ENCODE data around the gene PRUNE1. TPM values are rescaled to one million over a fixed set of nuclear protein-coding genes. Genes with fewer than 3 reads are reported as not detected.

Gene PRUNE1
- polyA plus RNA-seq, 5 donors, result 33.2 to 44.5 (median 40.8) TPM

DNA sequence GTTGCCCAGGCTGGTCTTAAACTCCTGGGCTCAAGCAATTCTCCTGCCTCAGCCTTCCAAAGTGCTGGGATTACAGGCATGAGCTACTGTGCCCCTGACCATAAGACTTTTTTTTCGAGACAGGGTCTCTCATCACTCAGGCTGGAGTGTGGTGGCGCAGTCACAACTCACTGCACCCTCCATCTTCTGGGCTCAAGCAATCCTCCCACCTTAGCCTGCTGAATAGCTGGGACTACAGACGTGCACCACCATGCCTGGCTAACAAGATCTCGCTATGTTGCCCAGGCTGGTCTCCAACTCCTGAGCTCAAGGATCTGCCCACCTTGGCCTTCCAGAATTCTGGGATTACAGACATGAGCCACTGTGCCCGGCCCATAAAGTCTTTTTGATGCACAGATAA is 41.2 kb downstream of the PRUNE1 start:
- no peak for DNase-seq

DNA sequence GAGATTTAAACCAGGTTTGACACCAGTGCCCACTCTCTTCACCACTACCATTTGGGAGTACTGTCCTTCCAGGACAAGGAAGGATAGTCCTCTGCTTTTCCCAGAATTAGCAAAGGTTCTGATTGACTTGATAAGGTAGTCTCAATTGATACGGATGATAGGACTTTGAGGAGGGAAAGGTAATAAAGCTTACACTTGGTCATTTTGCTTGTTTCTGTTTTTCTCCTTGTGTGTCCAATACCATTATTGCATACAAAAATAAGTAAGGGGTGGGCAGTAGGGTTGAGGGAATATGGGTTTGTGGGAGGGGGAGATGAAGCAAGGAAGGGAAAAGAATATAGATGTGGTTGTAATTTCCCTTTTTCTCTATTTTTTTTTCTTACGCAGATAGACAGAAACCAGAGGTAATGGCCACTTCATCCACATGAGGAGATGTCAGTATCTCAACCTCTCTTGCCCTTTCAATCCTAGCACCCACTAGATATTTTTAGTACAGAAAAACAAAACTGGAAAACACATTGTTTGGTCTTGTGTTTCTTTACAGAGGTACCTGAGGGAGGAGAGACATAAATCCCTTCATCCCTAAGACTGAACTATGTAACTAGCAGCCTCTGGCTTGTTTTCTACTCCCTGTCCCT is 41.9 kb downstream of the PRUNE1 start:
- DNase-seq, result no peak

- no peak for DNase-seq
These were observed 43.2 kb downstream of the PRUNE1 start for GRCh38 chr1:151051356-151052009.

- DNase-seq, result no peak
These were observed 46.8 kb downstream of the PRUNE1 start for GRCh38 chr1:151054971-151055547.

DNA sequence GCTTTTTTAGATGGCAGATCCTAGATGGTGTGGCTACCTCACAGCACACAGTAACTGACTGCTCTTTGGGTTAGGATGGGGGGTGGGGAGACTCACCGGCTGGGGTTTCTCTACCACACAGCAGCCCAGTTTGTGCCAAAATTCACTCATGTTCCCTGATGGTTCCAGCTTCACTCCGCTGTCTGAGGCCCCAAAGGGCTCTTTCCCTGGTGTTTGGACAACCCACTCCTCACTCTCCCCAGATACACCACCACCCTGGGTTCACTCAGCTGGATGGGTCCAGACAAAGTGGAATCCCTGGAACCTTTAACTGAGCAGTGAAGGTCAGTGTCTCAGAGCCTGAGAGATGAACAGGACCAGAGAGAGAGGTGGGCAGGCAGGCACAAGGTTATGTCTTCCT is 47.3 kb downstream of the PRUNE1 start:
- no peak for DNase-seq

- no peak for DNase-seq
These were observed 47.9 kb downstream of the PRUNE1 start for GRCh38 chr1:151056149-151056548.

DNA sequence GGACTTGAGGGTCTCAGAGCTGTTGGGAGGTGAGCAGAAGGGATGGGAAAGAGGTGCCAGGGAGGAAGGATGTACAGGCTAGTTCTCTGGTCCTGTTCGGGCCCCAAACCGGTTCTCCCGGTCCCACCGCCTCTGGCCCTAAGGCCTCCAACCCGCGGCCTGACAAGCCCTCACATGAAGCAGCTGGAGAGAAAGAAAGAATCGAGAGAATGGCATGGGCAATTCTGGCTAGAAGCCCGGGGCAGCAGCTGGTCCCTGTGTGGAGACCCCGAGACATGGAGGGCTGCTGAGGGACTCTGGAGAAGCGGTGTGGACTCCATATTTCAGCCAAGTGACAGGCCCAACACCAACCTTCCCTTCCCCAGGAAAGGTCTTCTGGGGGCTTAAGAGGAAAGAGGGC is 50.4 kb downstream of the PRUNE1 start:
- DNase-seq, result peak; percentile 64 to 68

GRCh38 chr1:151059109-151060006 is 51.1 kb downstream of the PRUNE1 start, which contains the start of gene CDC42SE1:
Gene CDC42SE1 (minus strand): TSS chr1:151059622. CDS start chr1:151055730, 3,892 bp downstream.
- peak; percentile 88 to 89 for DNase-seq

DNA sequence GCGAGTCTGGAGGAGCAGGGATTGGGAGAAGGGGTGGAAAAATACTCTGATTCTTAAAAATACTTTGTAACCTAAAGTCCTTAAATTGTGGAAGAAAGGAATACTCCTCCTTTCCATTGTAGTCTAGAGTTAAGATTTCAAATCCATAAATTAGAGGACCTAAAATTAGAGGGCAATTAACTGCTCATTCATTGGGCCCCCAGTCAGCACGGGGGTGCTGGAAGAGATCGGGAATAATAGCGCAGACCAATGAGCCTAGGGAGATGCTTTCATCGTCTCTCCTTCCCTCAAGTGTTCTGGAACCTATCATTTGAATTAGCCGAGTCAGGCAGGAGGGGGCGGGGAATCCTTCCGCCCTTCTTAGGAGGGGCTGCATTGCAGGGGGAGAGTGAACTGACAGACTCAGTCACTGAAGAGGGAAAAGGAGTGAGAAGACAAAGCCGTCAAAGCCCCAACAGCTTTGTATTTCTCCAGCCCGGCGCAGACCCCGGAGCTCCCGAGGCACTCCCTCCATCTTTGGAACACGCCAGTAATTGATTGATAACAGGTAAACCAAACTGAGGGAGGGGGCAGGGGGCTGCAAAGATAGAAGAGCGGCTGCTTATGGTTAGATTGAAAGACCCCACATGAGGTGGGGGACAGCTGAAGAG is 51.9 kb downstream of the PRUNE1 start, which contains the start of gene MLLT11:
MLLT11 (plus strand) TSS at position 391 of the 650 bp plus-strand sequence. CDS start 6,828 bp downstream, outside the sequence.
- peak; percentile 75 to 79 for DNase-seq

DNA sequence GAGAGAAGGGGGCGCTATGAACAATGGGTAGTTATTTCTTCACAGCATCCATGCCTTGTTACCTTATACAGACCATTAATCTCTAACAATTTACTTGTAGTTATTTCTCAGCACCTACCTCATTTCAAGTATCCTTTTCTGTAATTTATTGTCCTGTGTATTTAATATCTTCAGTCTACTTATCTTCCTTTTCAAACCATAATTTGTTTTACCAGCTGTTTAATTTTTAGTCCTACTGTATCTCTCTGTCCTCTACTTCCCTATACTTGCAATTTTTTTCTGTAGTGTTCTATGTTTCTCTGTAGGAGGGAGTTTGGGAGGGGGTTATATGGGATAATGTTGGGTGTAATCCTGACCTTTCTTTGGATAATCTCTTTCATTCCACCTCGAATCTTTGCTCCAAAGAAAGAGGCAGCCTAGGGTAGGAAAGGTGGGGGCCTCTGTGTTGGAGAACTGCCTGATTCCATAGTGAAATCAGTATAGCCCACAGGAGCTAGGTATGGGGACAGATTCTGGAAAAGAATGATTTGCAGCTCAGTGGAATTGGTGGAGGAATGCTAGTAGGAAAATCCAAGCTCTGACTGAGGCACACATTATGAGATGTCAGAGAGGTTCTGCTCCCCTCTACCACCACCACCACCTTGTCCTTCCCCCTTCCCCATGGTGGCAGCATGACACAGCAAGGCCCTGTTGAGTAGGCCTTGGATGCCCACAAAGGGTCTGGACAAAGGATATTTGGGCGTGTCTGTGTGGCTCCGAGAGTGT is 52.6 kb downstream of the PRUNE1 start:
- DNase-seq, result no peak

DNA sequence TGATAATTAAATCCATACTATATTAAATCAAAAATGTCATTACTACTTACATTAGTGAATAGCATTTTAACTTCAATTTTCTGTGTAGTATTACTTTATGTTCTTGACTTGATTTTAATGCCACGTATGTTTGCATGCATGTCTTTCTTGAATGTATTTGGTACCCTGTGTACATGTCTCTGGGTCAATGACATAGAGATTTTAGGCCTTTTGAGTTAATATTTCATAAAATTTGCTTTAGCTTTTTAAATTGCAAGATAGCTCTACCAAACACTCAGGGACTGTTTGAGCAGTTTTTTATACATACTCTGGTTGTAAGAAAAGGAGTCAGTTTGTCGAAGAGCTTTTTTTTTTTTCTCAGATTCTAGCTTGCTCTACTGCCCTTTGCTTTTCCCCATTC is 53.5 kb downstream of the PRUNE1 start:
- no peak for DNase-seq

GRCh38 chr1:151062741-151063371 is 54.6 kb downstream of the PRUNE1 start:
- DNase-seq, result no peak

GRCh38 chr1:151065089-151065645 is 56.9 kb downstream of the PRUNE1 start:
- no peak for DNase-seq

DNA sequence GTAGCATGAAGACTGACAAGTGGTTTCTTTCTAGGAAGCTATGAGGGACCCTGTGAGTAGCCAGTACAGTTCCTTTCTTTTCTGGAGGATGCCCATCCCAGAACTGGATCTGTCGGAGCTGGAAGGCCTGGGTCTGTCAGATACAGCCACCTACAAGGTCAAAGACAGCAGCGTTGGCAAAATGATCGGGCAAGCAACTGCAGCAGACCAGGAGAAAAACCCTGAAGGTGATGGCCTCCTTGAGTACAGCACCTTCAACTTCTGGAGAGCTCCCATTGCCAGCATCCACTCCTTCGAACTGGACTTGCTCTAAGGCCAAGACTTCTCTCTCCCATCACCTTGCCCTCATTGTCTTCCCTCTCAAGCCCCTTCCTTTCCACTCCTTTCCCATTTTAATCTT is 58.9 kb downstream of the PRUNE1 start:
- DNase-seq, result no peak

GRCh38 chr1:151069103-151069486 is 60.8 kb downstream of the PRUNE1 start:
- DNase-seq, result no peak

DNA sequence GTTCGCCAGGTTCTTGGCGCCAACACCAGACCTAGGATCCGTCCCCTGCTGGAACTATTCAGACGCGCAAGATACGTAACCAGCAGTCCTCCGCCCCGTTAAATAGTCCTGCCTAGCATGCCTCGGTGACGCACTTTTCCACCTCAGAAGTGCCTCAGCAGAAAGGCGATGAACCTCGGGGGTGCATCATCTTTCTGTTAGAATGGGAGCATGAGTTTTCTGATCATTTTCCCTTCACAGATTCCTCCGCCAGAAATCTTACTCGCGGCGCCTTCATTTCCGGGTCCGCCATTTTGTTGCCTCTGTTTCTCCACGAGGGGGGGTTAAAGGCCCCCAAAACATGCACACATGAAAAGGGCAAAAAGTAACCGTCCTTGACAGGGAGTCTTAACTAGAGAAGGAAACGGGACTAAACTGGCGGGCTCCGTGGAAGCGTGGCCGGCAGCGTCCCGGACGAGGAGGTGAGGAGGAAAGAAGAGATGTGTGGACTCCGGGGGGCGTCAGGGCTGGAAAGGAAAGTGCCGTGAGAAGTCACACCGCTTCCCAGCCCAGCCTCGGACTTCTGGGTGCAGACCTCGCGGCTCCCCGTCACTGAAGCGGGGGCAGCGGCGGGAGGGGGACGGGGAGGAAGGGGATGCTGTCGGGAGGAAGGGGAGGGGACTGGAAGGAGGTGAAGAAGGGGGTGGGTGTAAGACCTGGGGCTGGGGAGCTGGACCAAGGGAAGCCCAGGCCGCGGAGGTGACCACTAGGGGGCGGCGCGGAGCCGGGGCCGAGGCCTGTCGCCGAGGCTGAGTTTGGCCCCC is 62.4 kb downstream of the PRUNE1 start, which contains the start of gene GABPB2:
GABPB2 (plus strand) TSS at position 288 of the 803 bp plus-strand sequence. CDS start 17,429 bp downstream, outside the sequence.
- peak; percentile 96 to 97 for DNase-seq

DNA sequence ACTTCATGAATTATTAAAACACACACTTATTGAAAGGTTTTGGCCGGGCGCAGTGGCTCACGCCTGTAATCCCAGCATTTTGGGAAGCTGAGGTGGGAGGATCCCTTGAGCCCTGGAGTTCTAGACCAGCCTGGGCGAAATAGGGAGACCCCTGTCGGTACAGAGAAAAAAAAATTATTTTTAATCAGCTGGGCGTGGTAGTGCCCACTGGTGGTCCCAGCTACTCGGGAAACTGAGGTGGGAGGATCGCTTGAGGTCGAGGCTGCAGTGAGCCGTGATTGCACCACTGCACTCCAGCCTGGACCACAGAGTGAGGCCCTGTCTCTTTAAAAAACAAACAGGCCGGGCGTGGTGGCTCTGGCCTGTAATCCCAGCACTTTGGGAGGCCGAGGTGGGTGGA is 64.0 kb downstream of the PRUNE1 start:
- DNase-seq, result no peak

Data from right lung (tissue), 5 donors.